GM18498 (cell line): Measurements from ENCODE around the gene AGO3.

ENCODE experiments used
- ATAC-seq: cut with Tn5 transposase; IDR thresholded peaks from one replicate; pipeline ENCODE4 v1.9.1; 2021; ENCODE audit warnings: mild to moderate bottlenecking, moderate library complexity; ENCODE audit not compliant: unreplicated experiment

AGO3 gene

DNA sequence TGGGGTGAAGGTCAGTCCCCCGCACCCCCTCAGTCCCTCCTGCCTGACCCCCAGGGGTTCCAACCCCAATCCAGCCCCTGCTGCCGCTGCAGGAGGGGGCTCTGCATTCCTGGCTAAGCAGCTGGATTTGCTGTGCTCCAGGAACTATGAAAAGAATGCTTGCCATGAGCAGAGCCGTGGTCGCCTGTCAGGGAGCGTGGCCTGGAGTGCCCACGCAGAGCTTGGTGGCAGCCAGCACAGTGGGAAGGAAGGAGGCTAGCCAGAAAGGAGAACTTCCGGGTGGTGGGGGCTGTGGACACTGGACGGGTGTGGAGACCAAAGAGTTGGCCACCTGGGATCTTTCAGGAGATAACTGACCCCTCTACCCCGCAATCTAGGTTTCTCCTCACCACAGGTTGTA is 188.6 kb downstream of the AGO3 start:
- no peak for ATAC-seq
